HS-27A (cell line): ENCODE data around the gene RBM33.
"Not testable (repeated sequence)": the region's sequence is repeated elsewhere in the genome, so short reads cannot be mapped to it uniquely, and the experiment has no call there.

ENCODE experiments used
- DNase-seq: peaks from one replicate; pipeline ENCODE4 v3.0.0-alpha.2; 2012; ENCODE audit warnings: low read depth, missing footprints

Gene RBM33

DNA sequence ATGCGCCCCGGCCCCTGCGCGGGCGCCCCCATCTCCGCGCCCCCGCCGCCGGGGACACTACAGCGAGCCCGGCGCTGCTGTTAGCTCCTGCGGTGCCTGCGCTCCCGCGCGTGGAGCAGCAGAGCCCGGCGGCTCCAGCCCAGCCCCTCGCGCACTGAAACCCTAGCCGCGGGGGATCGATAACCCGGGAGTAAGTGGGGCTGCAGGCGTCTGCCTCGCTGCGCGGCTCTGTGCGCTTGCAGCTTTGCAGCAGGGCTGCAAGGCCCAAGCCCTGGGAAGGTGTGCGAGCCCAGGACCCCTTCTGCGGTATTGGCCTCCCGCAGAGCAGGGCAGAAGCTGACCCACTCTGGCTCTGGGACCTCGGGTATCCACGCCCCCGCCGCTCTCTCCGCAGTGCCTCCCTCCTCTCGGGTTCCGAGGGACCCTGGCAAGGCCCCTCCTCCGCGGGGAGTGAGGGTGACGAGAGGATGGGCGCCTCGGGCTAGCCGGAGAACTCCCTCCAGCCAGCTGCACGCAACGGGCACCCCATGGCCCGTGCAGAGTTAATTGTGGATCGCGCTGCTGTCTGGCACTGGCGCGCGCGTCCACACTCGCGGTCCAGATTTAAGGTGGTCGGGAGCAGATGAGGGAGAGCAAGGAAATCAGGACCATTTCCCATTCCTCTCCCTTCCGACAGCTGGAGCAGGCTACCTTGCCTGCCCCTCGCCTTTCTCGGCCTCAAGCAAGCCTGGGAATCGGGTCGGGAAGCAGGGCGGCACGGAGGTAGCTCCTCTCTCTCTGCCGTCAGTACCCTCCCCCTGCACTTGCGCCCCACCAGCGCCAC is 165.7 kb downstream of the RBM33 start:
- no peak for DNase-seq

DNA sequence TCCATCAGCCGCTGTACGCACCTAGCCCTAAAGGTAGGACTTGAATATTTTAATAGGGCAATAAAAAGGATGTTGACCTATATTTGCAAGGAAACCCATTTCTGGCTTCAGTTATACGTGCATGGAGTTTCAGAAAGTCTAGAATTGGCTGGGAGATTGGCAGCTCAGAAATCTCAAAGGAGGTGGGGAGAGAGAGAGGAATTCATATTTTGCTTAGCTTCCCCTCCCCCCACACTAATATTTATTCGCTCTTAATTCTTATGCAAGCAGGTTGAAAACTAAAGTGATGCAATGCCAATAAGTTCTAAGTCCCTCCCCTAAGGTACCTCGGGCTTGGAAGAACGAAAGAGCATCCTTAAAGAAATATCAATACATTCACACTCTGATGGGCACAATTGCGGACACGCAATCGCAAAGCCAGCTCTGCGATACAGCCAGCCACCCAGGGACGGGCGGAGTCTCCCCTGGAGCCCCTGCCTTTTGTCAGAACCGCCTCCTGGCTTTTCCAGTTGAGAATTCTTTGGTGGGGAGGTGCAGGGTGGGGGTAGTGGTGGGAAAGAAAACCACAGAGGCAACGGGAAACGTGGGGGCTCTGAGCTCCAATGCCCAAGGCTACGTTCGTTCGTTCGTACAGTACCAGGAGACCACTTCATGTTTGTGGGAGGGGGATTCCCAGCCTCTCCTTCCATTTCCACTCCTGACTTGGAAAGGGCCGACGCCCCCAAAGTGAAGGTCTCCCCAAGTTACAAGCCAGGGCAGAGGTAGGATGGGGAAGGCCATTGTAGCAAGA is 166.5 kb downstream of the RBM33 start:
- no peak for DNase-seq

DNA sequence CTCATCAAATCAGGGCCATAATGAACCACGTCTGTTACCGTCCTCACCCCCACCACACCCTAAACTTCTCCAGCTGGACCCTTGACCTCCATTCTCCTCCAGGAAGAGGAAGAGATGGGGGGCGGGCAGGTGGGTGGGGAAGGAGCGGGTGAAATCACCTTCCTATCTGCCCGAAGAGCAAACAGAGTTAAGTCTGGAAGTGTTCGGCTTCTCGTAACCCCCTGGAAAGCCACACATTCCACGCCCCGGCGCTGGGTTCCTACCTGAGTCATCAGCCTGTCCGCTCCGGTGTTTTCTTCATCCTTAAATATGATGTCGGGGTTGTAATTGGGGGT is 167.1 kb downstream of the RBM33 start:
- no peak for DNase-seq

DNA sequence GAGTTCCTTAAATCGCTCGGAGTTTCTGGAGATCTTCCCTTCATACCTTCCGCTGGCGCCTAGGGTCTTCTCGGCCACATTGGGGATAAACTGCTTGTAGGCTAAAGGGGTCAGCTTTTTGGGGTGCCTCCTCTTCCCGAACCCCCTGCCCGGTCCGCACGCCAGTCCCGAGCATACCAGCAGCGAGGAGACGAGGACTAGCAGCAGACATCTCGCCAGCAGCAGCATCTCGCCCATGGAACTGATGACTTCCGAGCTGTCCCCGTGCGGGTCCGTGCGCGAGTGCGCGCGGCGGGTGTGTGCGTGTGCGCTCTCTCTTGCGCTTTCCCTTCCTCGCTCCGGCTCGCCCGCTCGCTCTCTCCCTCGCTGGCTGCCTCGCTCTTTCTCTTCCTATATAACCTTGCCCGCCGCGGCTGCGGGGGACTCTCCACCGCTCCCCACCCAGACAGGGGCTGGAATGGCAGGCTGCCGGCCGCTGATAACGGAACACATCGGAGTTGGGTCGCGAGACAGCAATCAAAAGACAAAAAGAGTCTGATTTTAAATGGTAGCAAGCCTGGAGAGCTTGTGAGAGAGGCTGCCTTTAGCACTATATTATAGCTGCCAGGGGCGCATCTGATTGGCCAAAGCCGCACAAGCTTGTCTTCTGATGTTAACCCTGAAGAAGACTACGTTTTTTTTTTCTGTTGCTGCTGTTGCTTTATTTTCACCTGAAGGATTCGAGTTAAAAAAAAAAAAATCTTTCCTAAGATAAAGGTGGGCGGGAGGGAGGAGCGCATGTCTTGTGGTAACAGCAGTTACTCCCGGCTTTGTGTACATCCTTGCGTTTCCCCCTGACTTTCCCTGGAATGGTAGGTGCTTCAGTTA is 167.7 kb downstream of the RBM33 start, which contains the start of gene SHH:
Gene SHH (minus strand): TSS at position 569 of the 867 bp plus-strand sequence. CDS start 341 bp downstream, at position 228.
- DNase-seq = no peak

DNA sequence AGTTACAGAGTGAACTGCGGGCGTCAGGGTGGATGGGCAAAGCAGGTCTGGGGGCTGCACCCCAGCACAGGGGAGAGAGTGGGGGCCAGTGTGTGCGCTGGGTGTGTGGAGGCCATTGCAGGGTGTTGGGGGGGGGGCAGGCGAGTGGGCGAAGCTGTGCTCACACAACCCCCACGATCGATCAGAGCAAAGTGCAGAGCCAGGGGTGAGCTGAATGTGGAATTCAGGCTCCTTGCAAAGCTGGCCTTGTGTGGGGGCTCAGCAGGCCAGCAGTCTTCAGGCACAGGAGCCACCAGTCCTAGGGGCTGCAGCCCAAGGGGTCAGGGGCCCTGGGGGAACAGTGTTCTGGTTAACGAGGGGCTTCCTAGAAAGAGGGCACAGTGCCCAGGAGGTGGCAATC is 168.7 kb downstream of the RBM33 start:
- no peak for DNase-seq

DNA sequence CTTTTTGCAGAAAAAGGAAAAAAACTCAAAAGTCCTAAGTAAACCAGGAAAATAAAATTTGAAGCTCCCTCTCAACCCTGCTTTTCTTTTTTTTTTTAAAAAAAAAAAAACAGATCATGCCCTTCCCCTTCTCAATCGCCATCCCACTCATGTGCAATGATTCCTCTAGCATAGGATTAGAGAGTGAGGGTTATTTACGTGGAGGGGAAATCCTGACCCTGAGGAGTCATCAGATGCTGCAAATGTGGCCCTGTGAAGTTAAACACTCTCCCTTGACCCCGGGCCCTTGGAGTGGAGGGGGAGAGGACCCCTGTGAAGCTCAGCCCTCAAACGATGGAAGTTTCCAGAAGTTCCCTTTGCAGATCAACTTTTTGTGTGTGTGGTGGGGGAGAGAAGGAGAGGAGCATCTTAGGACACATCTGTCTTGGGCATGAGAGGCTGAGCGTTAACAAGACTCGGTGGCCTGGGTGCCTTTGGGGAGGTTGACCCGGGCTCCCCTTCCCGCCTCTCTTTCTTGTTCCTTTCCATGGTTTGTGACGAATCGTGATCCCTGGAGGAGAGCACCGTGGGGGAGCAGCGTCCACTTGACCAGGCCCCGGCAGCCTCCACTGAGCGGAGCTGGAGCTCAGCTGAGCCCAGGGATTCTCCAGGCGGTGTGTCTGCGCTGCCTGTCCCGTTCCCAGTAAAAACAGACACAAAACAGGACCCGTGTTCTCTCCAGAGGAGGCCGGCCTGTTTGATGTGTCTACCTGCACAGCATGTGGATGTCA is 169.3 kb downstream of the RBM33 start:
- DNase-seq = no peak

DNA sequence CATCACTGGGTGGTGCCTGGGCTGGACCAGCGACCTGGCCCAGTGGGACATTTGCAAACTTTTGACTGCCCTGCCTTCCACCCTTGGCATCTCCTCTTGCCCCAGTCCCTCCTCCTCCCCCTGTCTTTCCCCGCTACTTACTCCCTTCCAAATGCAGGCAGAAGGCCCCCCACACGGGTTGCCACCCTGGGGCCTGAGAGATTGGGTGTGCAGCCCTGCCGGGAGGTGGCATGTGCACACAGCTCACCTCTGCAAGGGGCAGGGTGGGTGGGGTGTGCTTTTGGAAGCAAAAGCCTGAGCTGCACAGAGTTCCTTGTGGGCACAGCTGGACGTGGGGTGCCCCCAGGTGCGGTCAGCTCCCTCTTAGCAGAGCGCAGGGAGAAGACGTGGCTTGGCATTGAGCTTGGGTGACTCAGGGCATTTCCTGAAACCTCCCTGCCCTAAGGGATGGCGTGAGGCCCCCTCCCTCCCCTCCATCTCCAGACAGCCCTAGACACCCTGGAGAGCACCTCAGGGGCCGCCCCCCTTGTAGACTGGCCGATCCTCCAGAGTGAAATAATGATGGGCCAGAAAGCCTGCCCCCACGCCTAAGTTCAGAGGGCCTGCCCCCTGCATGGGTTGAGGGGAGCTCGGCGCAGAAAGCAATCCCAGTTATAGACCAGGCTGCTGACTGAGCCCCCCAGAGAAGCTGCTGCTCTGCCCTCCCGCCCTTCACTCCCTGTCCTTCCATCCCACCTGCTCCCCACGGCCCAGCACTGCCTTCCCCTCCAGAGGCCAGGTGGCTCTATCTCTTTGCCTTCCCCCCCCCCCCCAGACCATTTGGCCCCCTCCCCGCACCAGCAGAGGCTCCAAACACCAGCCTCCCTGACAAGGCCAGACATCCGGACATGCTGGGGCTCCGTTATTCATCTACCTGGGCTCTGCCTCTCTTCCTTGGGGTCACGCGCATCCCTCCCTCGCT is 170.1 kb downstream of the RBM33 start:
- DNase-seq = no peak

DNA sequence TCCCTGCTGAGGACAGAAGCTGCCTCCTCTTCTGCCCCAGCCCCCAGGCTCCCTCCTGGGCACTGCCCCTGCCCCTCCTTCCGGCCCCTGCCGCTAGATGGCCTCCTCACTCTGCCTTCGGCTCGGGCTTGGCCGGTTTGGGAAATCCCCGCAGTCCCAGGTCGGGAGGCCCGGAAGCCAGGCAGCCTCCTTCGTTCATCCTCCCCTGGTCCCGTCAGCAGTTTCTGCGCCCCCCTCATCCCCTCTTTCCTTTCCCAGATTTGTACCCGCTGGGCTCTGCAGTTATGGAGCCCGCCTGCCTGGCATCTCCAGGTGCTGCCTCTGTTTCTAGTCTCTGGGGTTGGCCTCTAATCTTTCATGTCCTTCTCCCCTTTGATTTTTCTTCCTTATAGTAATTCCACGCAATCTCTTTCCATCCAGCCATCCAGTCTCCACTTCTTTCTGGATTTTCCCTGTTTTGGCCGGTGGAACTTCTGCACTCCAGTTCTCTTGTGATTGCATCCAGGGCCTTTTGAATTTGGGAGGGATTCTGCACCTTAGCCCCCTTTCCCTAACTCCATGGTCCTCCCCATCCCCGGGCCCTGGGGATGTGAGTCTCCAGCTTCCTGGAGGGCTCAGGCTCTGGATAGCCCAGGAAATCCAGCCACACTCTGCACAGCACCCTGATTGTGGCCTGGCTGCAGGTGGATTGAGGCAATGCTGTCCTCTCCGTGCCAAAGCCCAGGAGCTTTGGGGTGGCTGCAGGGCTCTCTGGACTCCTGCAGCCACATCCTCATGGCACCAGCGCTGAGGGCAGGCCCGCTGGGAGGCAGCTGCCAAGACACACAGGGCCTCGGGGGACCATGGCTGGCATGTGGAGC is 171.1 kb downstream of the RBM33 start:
- DNase-seq = no peak

DNA sequence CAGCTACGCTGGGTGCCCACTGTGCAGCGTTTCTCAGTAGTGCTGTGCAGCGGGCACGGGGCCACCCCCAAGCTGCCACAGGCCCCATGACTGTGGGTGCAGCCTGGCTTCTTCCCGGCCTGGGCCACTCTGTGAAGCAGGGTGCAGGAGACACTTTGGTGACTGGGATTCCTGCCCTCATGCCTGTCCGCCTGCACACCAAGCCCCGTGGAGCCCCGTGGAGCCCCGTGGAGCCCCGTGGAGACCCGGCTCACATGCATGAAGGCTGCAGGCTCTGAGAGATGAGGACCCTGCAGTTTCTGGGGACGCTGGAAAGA is 171.7 kb downstream of the RBM33 start:
- no peak for DNase-seq

DNA sequence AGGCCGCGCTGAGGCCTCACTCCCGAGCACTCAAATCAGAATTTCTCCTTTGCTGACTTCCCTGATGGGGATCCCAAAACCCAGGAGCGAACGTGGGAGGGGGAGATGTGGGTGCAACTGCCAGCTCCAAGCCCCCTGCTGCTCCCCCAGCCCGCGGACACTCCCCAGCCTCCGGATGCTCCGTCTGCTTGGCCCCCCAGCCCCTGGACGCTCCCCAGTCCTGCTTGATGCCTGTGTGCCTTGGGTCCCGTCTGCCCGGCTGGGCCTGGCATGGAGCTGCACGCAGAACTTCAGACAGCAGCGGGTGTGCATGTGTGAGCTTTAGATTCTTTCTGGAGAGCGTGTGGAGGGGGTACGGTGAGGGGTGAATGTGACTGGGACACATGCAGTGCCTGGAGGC is 172.5 kb downstream of the RBM33 start:
- DNase-seq = no peak

DNA sequence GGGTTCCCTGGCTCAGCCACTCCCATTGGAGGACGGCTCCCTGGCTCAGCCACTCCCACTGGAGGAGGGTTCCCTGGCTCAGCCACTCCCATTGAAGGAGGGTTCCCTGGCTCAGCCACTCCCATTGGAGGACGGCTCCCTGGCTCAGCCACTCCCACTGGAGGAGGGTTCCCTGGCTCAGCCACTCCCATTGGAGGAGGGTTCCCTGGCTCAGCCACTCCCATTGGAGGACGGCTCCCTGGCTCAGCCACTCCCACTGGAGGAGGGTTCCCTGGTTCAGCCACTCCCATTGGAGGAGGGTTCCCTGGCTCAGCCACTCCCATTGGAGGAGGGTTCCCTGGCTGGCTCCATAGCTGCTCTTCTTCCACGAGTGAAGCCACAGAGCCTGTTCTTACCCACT is 173.1 kb downstream of the RBM33 start:
- not testable (repeated sequence) for DNase-seq

DNA sequence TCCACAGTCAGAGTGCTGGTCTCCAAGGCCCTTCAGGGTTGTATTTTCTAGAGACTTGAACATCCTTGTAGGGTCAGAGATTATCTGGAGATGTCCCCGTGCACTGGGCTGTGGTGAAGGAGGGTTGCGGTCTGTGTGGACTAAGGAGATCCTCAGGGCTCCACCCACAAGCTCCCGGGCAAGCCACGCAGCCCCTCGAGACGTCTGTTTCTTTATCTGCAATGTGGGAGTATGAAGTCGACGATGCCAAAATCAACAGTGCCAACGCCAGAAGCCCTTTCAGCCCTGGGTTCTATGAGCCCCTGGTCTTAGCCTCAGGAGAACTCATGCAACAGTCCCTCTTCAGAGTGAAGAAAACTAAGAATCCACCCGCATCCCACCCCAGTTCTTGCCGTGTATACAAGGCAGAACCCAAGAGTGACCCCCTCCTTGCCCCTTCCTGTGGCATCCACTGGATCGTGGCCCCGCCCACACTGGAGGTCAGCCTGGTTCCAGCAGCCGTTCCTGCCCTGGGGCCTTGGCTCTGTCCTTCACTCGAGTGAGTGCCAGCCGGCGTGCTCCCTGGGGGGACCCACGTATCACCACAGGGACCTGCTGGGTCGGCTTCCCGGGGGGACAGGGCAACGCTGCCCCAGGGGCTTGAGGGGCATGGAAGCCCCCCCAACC is 173.8 kb downstream of the RBM33 start:
- DNase-seq = no peak

DNA sequence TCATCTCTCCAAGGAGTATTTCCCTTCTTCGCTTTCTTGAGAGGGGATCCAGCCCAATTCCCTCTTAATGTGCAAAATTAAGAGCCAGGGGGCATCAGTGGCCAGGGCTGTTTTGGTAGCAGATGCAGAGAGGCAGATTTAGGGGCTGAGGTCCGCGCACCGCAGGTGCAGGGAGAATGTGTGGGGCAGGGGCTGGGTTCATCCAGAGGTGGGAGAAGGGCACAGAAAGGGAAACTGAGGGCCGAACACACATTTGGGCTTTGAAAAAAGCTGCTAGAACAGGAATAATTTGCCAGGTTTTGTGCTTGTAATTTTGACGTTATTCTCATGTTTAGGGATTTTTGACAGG is 174.3 kb downstream of the RBM33 start:
- no peak for DNase-seq

DNA sequence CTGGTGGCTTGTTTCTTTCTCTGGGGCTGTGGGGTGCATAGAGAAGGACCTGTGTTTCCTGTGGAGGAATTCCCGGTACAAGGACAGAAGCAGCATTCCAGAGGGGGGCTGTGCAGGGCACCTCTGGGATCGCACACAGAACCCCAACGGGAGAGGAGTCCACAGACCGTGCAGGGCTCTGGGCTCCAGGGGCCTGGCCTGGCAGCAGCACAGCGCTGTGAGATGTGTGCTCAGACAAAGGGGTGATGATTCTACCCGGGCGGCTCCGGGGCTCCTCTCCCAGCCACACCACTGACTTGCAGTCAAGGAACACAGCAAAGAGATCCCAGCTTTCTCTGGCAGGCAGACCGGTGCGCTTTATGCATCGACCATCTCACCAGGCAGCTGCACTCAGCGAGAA is 174.7 kb downstream of the RBM33 start:
- no peak for DNase-seq

DNA sequence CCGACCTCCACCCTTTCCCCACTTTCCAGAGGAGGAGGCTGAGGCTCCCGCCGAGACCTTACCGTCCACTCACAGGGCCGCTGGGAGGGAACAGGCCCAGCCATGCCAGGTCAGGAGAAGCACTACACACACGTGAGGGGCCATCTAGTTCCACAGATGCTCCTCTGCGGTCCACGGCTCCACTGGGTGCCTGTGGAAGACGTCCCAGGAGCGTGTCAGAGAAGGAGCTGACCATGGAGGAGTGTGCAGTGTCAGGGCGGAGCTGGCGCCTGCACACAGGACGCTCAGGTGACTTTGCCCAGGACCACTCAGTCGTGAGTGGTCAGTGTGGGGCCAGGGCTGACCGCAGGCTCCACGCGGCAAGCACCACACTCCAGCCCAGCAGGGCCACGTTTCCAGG is 175.8 kb downstream of the RBM33 start:
- DNase-seq = no peak

DNA sequence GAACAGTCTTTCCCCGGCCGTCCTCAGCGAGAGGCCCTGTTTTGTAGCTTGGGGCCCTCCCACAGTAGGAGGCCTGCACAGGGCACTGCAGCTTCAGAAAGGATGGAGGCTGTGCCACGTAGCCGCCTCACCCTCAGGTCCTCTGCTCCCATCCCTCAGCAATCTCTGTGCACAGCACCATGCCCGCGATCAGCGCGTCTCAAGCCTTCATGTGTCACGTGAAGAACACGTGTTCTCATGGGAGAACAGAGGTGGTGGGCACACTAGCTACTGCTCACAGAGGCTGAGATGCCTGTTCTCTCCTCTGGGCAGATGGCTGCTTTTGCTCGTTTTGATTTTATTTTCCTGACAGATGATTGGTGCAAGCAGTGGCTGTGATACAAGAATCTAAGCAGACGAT is 176.3 kb downstream of the RBM33 start:
- DNase-seq = no peak

DNA sequence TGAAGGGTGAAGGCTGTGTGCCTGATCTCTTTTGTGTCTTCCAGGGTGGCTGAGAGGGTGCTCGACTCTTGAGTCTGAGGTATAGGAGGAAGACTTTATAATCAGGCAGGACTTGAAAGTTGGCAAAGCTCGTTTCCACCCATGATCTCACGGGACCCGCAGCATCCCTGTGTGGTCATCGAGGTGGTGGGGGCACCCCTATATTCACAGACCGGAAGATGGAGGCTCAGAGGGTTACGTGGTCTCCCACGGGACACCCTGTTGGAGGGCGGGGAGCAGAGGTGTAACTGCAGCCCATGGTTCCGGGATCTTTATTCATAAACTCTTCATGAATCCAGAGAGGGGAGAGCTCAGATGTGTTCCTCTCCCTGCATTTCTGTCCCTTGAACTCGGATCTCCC is 177.4 kb downstream of the RBM33 start:
- DNase-seq = no peak

DNA sequence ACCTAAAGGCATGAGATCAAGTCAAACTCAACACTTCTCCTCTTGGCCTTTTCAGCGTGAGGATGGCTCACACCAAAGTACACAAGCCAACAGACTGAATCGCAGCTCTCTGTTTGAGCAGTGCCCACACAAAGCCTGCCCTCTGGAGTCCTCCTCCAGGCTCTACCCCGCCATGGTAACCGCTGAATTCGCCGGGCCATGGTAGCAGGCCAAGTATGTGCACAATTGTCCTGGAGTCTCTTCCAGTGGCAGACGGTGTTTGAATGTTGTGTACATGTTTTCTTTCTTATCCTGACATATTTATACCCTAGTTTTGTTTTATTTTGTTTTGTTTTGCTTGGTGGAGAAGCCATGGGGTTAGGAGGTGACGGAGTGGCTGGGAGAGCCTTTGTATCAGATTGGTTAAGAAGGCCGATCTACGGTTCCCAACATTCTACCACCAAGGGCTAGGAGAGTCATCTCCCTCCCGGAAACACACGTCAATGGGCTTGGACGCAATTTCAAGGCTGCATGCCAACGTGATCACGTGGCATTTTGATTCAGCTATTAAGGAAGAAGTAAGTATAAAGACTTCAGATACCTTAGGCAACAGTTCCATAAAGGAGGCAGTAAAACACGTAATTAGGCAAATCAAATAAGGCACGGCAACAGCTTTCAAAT is 179.9 kb downstream of the RBM33 start:
- DNase-seq = peak; percentile 2

DNA sequence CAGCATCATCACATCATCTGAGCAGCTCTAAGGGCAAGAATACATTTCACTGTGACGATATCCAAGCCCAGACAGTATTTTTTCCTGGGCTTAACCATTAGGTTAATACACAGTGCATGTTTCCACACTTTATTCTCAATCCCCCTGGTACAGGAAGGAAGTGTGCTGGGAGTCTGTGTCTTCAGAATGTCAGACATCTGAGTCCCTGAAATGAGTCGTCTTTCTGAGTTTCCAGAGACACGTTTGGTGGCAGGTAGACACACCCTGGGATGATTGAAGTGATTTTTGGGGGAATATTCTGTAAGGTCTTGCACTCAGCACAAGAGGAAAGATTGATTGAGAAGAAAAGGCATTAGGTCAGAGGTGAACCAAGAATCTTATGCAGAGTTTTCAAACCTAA is 180.9 kb downstream of the RBM33 start:
- no peak for DNase-seq
